ENCODE measurements around the gene KANK2. TPM values are rescaled to one million over a fixed set of nuclear protein-coding genes. Genes with fewer than 3 reads are reported as not detected.
A peak's percentile ranks its signal among the peaks of the same experiment; 100 is the strongest.

KANK2 gene
- total RNA-seq (2014; rRNA removed; shearing (Covaris generic)) (215 and 278 TPM in 2 replicates), polyA plus RNA-seq (2016; fragmentation: Nextera tagmentation; extraction: Ambion mirVana) (76.3 and 77.1 TPM in 2 replicates)

- Histone ChIP-seq H3F3A (ENCODE audit: insufficient read depth) (peaks cover 5% of the 10 kb centered on the region; the same call in 1 of the 2 replicates), H3K4me2 (ENCODE audit: unreplicated experiment) (peak within 1 kb of the TSS; percentile 75), H2AFZ (peak within 1 kb of the TSS; percentile 72; the same call in 1 of the 2 replicates), H4K20me1 (ENCODE audit: insufficient read depth) (no peaks in the 10 kb centered on the region), H3K79me2 (ENCODE audit: insufficient read depth) (peaks cover 48% of the 10 kb centered on the region), H3K27ac (peak within 1 kb of the TSS; percentile 56), H3K4me1 (ENCODE audit: insufficient read depth) (peaks cover 6% of the 10 kb centered on the region; the same call in 1 of the 2 replicates), H3K9me2 (ENCODE audit: insufficient read depth) (no peaks in the 10 kb centered on the region), H3K4me3 (peak within 1 kb of the TSS; percentile 90), H3K27me3 (replicated peaks; ENCODE audit: insufficient read depth) (no peaks in the 10 kb centered on the region), H3K36me3 (ENCODE audit: low read depth) (no peaks in the 10 kb centered on the region), H3K9me3 (ENCODE audit: low read depth) (no peaks in the 10 kb centered on the region), H3K9ac (peak within 1 kb of the TSS; percentile 90)
- peak; percentile 90 for DNase-seq
- WGBS, 2 experiments (ENCODE audit: low coverage in 1 of 2, low lambda C conversion rate in 2 of 2, missing lambda C conversion rate in 2 of 2): 2 to 6% methylated on average over 24 to 66 of the region's 78 CpGs
- in situ Hi-C loops (cut with MboI): no loop called here
- TF ChIP-seq EZH2 (IDR thresholded peaks at IDR 0.05; ENCODE audit: insufficient read depth, poor library complexity, severe bottlenecking): no peak
- TF ChIP-seq EZH2phosphoT487 (IDR thresholded peaks at IDR 0.05; ENCODE audit: insufficient read depth, low read depth): no peak
Observed at GRCh38 chr19:11197291-11198174, at the start of gene KANK2. Gene KANK2 (minus strand): TSS chr19:11197545. CDS start chr19:11194511, 3,034 bp downstream.

DNA sequence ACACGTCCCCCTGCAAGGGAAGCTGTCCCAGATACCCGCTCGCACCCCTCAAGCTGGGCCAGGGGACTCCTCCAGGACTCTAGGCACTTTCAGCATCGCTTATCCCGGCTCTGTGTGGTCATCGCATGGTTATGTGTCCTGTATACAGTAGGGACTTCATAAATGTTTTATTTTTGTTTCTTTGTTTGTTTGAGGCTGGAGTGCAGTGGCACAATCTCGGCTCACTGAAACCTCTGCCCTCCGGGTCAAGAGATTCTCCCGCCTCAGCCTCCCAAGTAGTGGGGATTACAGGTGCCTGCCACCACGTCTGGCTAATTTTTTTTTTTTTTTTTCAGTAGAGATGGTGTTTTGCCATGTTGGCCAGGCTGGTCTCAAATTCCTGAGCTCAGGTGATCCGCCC, 49.6 kb upstream of the KANK2 start:
- no peaks in the 10 kb centered on the region for H3K27me3 ChIP-seq (replicated peaks; ENCODE audit: insufficient read depth)
- H3K9me3 ChIP-seq (ENCODE audit: low read depth): no peaks in the 10 kb centered on the region
- no peaks in the 10 kb centered on the region for H3F3A ChIP-seq (ENCODE audit: insufficient read depth)
- no peaks in the 10 kb centered on the region for H3K9me2 ChIP-seq (ENCODE audit: insufficient read depth)
- no peaks in the 10 kb centered on the region for H3K79me2 ChIP-seq (ENCODE audit: insufficient read depth)
- 87 to 88% methylated on average over 11 of the region's 11 CpGs for WGBS, 2 experiments (ENCODE audit: low coverage in 1 of 2, low lambda C conversion rate in 2 of 2, missing lambda C conversion rate in 2 of 2)
- no peak overlapping the region for H3K4me2 ChIP-seq (ENCODE audit: unreplicated experiment)
- TF ChIP-seq EZH2 (IDR thresholded peaks at IDR 0.05; ENCODE audit: insufficient read depth, poor library complexity, severe bottlenecking) (no peak), EZH2phosphoT487 (IDR thresholded peaks at IDR 0.05; ENCODE audit: insufficient read depth, low read depth) (no peak)
- H2AFZ ChIP-seq: no peak overlapping the region
- no peak overlapping the region for H3K9ac ChIP-seq
- H3K36me3 ChIP-seq (ENCODE audit: low read depth): no peaks in the 10 kb centered on the region
- no peaks in the 10 kb centered on the region for H3K4me1 ChIP-seq (ENCODE audit: insufficient read depth)
- no peak overlapping the region for H3K4me3 ChIP-seq
- in situ Hi-C loops (cut with MboI): no loop called here
- DNase-seq: no peak
- no peak overlapping the region for H3K27ac ChIP-seq
- H4K20me1 ChIP-seq (ENCODE audit: insufficient read depth): no peaks in the 10 kb centered on the region

GRCh38 chr19:11244846-11245589, 47.7 kb upstream of the KANK2 start:
- no peaks in the 10 kb centered on the region for H3F3A ChIP-seq (ENCODE audit: insufficient read depth)
- H3K4me3 ChIP-seq: no peak overlapping the region
- H3K4me2 ChIP-seq (ENCODE audit: unreplicated experiment): no peak overlapping the region
- H3K9me3 ChIP-seq (ENCODE audit: low read depth): no peaks in the 10 kb centered on the region
- no peak overlapping the region for H3K9ac ChIP-seq
- H3K79me2 ChIP-seq (ENCODE audit: insufficient read depth): no peaks in the 10 kb centered on the region
- DNase-seq: no peak
- H3K36me3 ChIP-seq (ENCODE audit: low read depth): no peaks in the 10 kb centered on the region
- H3K9me2 ChIP-seq (ENCODE audit: insufficient read depth): no peaks in the 10 kb centered on the region
- H3K27ac ChIP-seq: no peak overlapping the region
- no peak overlapping the region for H2AFZ ChIP-seq
- no peaks in the 10 kb centered on the region for H3K27me3 ChIP-seq (replicated peaks; ENCODE audit: insufficient read depth)
- WGBS, 2 experiments (ENCODE audit: low coverage in 1 of 2, low lambda C conversion rate in 2 of 2, missing lambda C conversion rate in 2 of 2): 97 to 100% methylated on average over 5 of the region's 5 CpGs
- in situ Hi-C loops (cut with MboI): no loop called here
- H3K4me1 ChIP-seq (ENCODE audit: insufficient read depth): no peaks in the 10 kb centered on the region
- no peak for TF ChIP-seq EZH2phosphoT487 (IDR thresholded peaks at IDR 0.05; ENCODE audit: insufficient read depth, low read depth)
- TF ChIP-seq EZH2 (IDR thresholded peaks at IDR 0.05; ENCODE audit: insufficient read depth, poor library complexity, severe bottlenecking): no peak
- no peaks in the 10 kb centered on the region for H4K20me1 ChIP-seq (ENCODE audit: insufficient read depth)

- no peak overlapping the region for H2AFZ ChIP-seq
- 80 to 81% methylated on average over 7 of the region's 7 CpGs for WGBS, 2 experiments (ENCODE audit: low coverage in 1 of 2, low lambda C conversion rate in 2 of 2, missing lambda C conversion rate in 2 of 2)
Observed at GRCh38 chr19:11243798-11244169, 46.4 kb upstream of the KANK2 start.

More at GRCh38 chr19:11243798-11244169, 46.4 kb upstream of the KANK2 start:
- H3F3A ChIP-seq (ENCODE audit: insufficient read depth): no peaks in the 10 kb centered on the region
- no peak overlapping the region for H3K4me3 ChIP-seq
- no peaks in the 10 kb centered on the region for H4K20me1 ChIP-seq (ENCODE audit: insufficient read depth)
- in situ Hi-C loops (cut with MboI): no loop called here
- H3K79me2 ChIP-seq (ENCODE audit: insufficient read depth): no peaks in the 10 kb centered on the region
- no peak overlapping the region for H3K9ac ChIP-seq
- no peaks in the 10 kb centered on the region for H3K4me1 ChIP-seq (ENCODE audit: insufficient read depth)
- H3K27ac ChIP-seq: no peak overlapping the region
- no peaks in the 10 kb centered on the region for H3K9me3 ChIP-seq (ENCODE audit: low read depth)
- no peak for DNase-seq
- H3K9me2 ChIP-seq (ENCODE audit: insufficient read depth): no peaks in the 10 kb centered on the region
- no peaks in the 10 kb centered on the region for H3K27me3 ChIP-seq (replicated peaks; ENCODE audit: insufficient read depth)
- H3K36me3 ChIP-seq (ENCODE audit: low read depth): no peaks in the 10 kb centered on the region
- TF ChIP-seq EZH2 (IDR thresholded peaks at IDR 0.05; ENCODE audit: insufficient read depth, poor library complexity, severe bottlenecking) (no peak), EZH2phosphoT487 (IDR thresholded peaks at IDR 0.05; ENCODE audit: insufficient read depth, low read depth) (no peak)
- no peak overlapping the region for H3K4me2 ChIP-seq (ENCODE audit: unreplicated experiment)
